T-helper 17 cell (primary cell): ENCODE measurements around the gene ATP2B2. TPM values are rescaled to one million over a fixed set of nuclear protein-coding genes. Genes with fewer than 3 reads are reported as not detected.

Experiments used
- ATAC-seq: fragments of 150-1000 bp; cut with Tn5 transposase; 2 replicates; pipeline ENCODE4 v1.10.0; 2021; ENCODE audit warnings: mild to moderate bottlenecking, moderate library complexity
- DNase-seq, 3 donors: peaks; one replicate each; pipeline versions ENCODE4 v3.0.0 to v3.0.0-alpha.2; 2020 to 2021
- H3K9me3 ChIP-seq: one replicate; pipeline ENCODE4 v1.7.0; 2013; ENCODE audit warnings: low read length, mild to moderate bottlenecking; ENCODE audit not compliant: control insufficient read depth, poor library complexity, severe bottlenecking
- H3K27ac Mint-ChIP-seq: one replicate; pipeline ENCODE4 v1.8.0; 2022; ENCODE audit warnings: mild to moderate bottlenecking, moderate library complexity, mixed read lengths
- H3K27me3 Mint-ChIP-seq: one replicate; pipeline ENCODE4 v1.8.0; 2022; ENCODE audit warnings: mixed read lengths
- H3K36me3 Mint-ChIP-seq: one replicate; pipeline ENCODE4 v1.8.0; 2022; ENCODE audit warnings: low read depth, mixed read lengths
- H3K4me1 Mint-ChIP-seq: one replicate; pipeline ENCODE4 v1.8.0; 2022; ENCODE audit warnings: mild to moderate bottlenecking, mixed read lengths
- H3K4me3 Mint-ChIP-seq: one replicate; pipeline ENCODE4 v1.8.0; 2022; ENCODE audit warnings: mild to moderate bottlenecking, moderate library complexity, mixed read lengths
- total RNA-seq, 4 donors: library from RNA in 2 of 4; stranded (reverse) in 2 of 4; gene quantifications; one replicate each; pipeline ENCODE4 v1.2.3 and lab custom pipeline; 2022 to 2026

ATP2B2 gene
- total RNA-seq, 2 donors from 2014 or later = not detected

DNA sequence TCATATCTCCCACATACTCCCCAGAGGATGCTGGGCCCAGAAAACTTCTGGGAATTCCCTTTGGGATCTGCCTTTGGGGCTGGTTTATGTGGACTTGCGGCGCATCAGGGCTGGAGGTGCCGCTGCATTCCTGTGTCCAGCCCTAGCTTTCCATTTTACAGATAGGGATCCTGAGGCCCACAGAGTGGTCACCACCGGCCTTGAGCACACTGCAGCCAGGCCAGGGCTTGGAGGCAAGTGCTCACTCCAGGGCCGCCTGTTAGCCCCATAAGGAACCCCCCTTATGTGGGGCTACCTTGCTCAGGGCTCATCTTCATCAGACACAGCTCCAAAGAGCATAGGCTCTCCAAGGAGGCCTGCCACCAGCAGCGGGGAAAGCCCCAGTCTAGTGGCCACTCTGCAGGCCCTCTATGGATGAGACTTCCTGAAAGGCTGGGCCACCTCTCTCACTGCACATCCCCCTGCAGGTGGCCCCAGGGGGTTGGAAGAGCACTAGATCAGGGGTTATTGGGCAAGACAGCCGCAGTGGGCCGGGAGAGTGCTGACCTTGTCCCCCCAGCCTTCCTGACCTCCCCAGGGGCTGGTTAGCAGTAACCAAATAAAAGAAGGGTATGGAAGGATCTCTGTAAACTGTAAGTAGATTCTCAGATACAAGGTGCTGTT, 9.2 kb upstream of the ATP2B2 start:
- ATAC-seq (no peak), DNase-seq (no peak)
- Mint-ChIP-seq H3K27me3 (peaks cover 53% of the 10 kb centered on the region), H3K36me3 (peaks cover 5% of the 10 kb centered on the region), H3K27ac (no peak overlapping the region), H3K4me1 (peaks cover 5% of the 10 kb centered on the region), H3K4me3 (no peak overlapping the region)
- no peaks in the 10 kb centered on the region for H3K9me3 ChIP-seq

DNA sequence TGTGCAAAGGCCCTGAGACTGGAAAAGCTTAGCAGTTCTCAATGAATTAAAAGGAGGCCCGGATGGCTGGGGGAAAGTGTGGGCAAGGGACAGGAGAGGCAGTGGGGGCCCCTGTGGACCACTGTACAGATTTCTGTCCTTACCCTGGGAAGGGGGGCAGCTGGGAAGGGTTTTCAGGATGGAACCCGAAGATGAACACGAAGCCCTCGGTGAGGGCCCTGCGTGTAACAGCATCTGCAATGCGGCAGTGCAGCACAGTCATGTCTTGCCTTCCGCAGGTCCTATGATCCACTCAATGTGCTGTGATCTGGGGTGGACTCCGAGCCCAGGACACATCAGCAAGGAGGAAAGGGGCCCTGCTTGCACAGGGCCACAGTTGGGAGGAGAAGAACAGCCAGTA, 7.9 kb upstream of the ATP2B2 start:
- no peaks in the 10 kb centered on the region for H3K9me3 ChIP-seq
- Mint-ChIP-seq H3K36me3 (peaks cover 5% of the 10 kb centered on the region), H3K27me3 (peaks cover 49% of the 10 kb centered on the region), H3K27ac (peak overlapping the region; percentile 27), H3K4me3 (no peak overlapping the region), H3K4me1 (peaks cover 9% of the 10 kb centered on the region)
- ATAC-seq (no peak), DNase-seq (no peak)

DNA sequence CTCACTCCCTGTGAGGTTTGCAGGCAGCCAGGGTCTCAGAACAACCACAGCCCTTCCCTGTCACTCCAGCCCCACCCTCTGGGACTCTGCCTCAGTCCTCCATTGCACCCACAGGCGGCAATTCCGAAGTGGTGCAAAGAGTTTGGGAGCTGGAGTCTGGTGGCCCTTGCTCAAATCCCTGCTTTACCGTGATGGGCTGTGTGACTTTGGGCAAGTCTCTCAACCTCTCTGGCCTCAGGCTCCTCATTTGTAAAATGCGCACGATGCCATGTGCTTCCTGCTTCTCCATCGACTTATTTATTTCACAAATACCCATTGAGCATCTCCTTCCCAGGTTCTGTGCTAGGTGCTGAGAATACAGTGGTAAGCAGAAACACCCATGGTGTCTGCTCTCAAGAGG, 7.3 kb upstream of the ATP2B2 start:
- Mint-ChIP-seq H3K4me3 (no peak overlapping the region), H3K4me1 (peaks cover 9% of the 10 kb centered on the region), H3K27me3 (peaks cover 49% of the 10 kb centered on the region), H3K27ac (peak overlapping the region; percentile 27), H3K36me3 (peaks cover 5% of the 10 kb centered on the region)
- no peaks in the 10 kb centered on the region for H3K9me3 ChIP-seq
- ATAC-seq (no peak), DNase-seq (no peak)

- no peak for ATAC-seq
- no peaks in the 10 kb centered on the region for H3K9me3 ChIP-seq
- Mint-ChIP-seq H3K4me3 (no peak overlapping the region), H3K36me3 (peaks cover 5% of the 10 kb centered on the region), H3K4me1 (peaks cover 9% of the 10 kb centered on the region), H3K27ac (no peak overlapping the region), H3K27me3 (peaks cover 45% of the 10 kb centered on the region)
- no peak for DNase-seq
These were observed 6.6 kb upstream of the ATP2B2 start for GRCh38 chr3:10511809-10512494.

- H3K4me1 Mint-ChIP-seq = peaks cover 7% of the 10 kb centered on the region
- peaks cover 39% of the 10 kb centered on the region for H3K27me3 Mint-ChIP-seq
- DNase-seq (no peak), ATAC-seq (no peak)
- H3K9me3 ChIP-seq = no peaks in the 10 kb centered on the region
- peaks cover 3% of the 10 kb centered on the region for H3K36me3 Mint-ChIP-seq
- no peak overlapping the region for H3K27ac Mint-ChIP-seq
- no peak overlapping the region for H3K4me3 Mint-ChIP-seq
These were observed 5.5 kb upstream of the ATP2B2 start for GRCh38 chr3:10510743-10511432.

GRCh38 chr3:10510086-10510742, 4.8 kb upstream of the ATP2B2 start:
- no peaks in the 10 kb centered on the region for H3K9me3 ChIP-seq
- no peak for ATAC-seq
- Mint-ChIP-seq H3K27ac (no peak overlapping the region), H3K4me1 (peaks cover 7% of the 10 kb centered on the region), H3K4me3 (no peak overlapping the region), H3K36me3 (peaks cover 3% of the 10 kb centered on the region), H3K27me3 (peaks cover 39% of the 10 kb centered on the region)
- no peak for DNase-seq

DNA sequence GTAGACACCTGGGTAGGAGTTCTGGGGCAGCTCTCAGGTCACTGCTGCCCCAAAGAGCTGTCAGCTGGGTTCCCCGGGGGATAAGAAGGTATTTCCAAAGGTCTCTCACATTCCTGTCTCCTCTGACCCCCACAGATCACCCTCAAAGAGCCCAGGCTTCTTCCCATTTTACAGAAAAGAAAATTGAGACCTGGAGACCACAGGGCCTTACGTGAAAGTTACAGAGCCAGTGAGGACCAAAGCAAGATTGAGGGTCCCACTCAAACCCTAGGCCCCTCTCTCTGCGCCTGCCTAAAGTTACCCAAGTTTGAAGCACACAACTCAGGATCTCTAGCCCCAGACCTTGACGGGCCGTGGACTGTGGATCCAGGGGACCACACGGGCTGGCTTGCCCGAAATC, 3.9 kb upstream of the ATP2B2 start:
- Mint-ChIP-seq H3K27ac (no peak overlapping the region), H3K36me3 (peaks cover 3% of the 10 kb centered on the region), H3K4me3 (no peak overlapping the region), H3K27me3 (peaks cover 37% of the 10 kb centered on the region), H3K4me1 (peaks cover 7% of the 10 kb centered on the region)
- ATAC-seq (no peak), DNase-seq (no peak)
- no peaks in the 10 kb centered on the region for H3K9me3 ChIP-seq

- Mint-ChIP-seq H3K27ac (no peak overlapping the region), H3K4me1 (peaks cover 7% of the 10 kb centered on the region), H3K4me3 (no peak overlapping the region), H3K36me3 (peaks cover 3% of the 10 kb centered on the region), H3K27me3 (peaks cover 43% of the 10 kb centered on the region)
- no peaks in the 10 kb centered on the region for H3K9me3 ChIP-seq
- ATAC-seq (no peak), DNase-seq (no peak)
These were observed 3.4 kb upstream of the ATP2B2 start for GRCh38 chr3:10508619-10509260.

- Mint-ChIP-seq H3K27ac (no peak overlapping the region), H3K4me1 (peaks cover 7% of the 10 kb centered on the region), H3K27me3 (peaks cover 43% of the 10 kb centered on the region), H3K36me3 (peaks cover 3% of the 10 kb centered on the region), H3K4me3 (no peak overlapping the region)
- no peaks in the 10 kb centered on the region for H3K9me3 ChIP-seq
- no peak for DNase-seq
- ATAC-seq = no peak
These were observed 2.8 kb upstream of the ATP2B2 start for GRCh38 chr3:10508235-10508618.

DNA sequence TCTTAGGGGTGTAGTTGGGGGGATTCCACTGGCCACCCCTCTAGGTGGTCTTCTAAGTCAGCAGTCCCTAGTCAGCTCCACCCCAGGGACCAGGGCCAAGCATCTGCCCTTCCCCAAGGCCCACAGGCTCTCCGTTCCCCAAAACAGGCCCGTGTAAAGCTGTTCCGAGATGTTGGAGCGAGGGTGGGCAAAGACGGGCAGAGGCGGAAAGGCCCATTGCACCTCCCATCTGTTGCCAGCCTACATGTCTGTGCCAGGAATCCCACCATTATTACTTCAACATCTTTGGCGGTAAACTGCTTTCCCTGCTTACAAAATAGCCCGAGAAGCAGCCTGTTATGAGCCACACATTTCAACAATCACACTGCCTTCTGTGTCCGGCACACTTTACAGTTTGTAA, 1.9 kb upstream of the ATP2B2 start:
- peaks cover 4% of the 10 kb centered on the region for H3K4me1 Mint-ChIP-seq
- no peak overlapping the region for H3K27ac Mint-ChIP-seq
- DNase-seq (no peak), ATAC-seq (no peak)
- H3K4me3 Mint-ChIP-seq = no peak overlapping the region
- no peaks in the 10 kb centered on the region for H3K36me3 Mint-ChIP-seq
- H3K9me3 ChIP-seq = no peaks in the 10 kb centered on the region
- peaks cover 47% of the 10 kb centered on the region for H3K27me3 Mint-ChIP-seq

GRCh38 chr3:10506696-10507095, 1.3 kb upstream of the ATP2B2 start:
- Mint-ChIP-seq H3K36me3 (no peaks in the 10 kb centered on the region), H3K4me1 (peaks cover 4% of the 10 kb centered on the region), H3K27ac (no peak overlapping the region), H3K27me3 (peaks cover 52% of the 10 kb centered on the region), H3K4me3 (peak overlapping the region; percentile 66)
- DNase-seq (no peak), ATAC-seq (no peak)
- H3K9me3 ChIP-seq = no peaks in the 10 kb centered on the region

- Mint-ChIP-seq H3K4me1 (peaks cover 4% of the 10 kb centered on the region), H3K27ac (no peak overlapping the region), H3K27me3 (peaks cover 46% of the 10 kb centered on the region), H3K36me3 (no peaks in the 10 kb centered on the region), H3K4me3 (peak overlapping the region; percentile 66)
- H3K9me3 ChIP-seq = no peaks in the 10 kb centered on the region
- ATAC-seq = no peak
- no peak for DNase-seq
These were observed 602 bp upstream of the ATP2B2 start for GRCh38 chr3:10505791-10506585.
